Measurements from ENCODE around the gene TMEM107. TPM values are rescaled to one million over a fixed set of nuclear protein-coding genes. Genes with fewer than 3 reads are reported as not detected.

TMEM107 gene
- total and polyA plus RNA-seq, 10 of the 15 experiments (the other 5 are each of a cell fraction or from before 2014, with no cell fraction given), result 7.9 to 38.7 (median 22.9) TPM

- peak; percentile 34; the same call in 1 of the 2 replicates for TF ChIP-seq RUNX3 (IDR thresholded peaks at IDR 0.05; ENCODE audit: low read length)
- peak; percentile 98 for TF ChIP-seq BMI1 (IDR thresholded peaks at IDR 0.05; ENCODE audit: borderline replicate concordance)
- no peak for TF ChIP-seq USF2 (IDR thresholded peaks at IDR 0.05; ENCODE audit: borderline replicate concordance, low read depth, low read length)
- TF ChIP-seq RB1 (IDR thresholded peaks at IDR 0.05; ENCODE audit: borderline replicate concordance), result peak; percentile 66; the same call in 1 of the 2 replicates
- no peak for TF ChIP-seq MEF2A (IDR thresholded peaks at IDR 0.05; ENCODE audit: insufficient read depth, low read depth, low read length)
- TF ChIP-seq ZNF687 (IDR thresholded peaks at IDR 0.05), result no peak; the same call in 1 of the 2 replicates
- TF ChIP-seq YY1 (IDR thresholded peaks at IDR 0.05; ENCODE audit: low read depth, low read length), result 0 out of 2 replicates have a peak, but pooled peaks have one; percentile 7
- no peak for TF ChIP-seq JUND (IDR thresholded peaks at IDR 0.05; ENCODE audit: low read depth, low read length)
- no peak for TF ChIP-seq POU2F2 (IDR thresholded peaks at IDR 0.05; ENCODE audit: borderline replicate concordance, low read depth, low read length)
- no peak for TF ChIP-seq PRDM15 (CRISPR knock-in tag; IDR thresholded peaks at IDR 0.05)
- TF ChIP-seq NFYB (IDR thresholded peaks at IDR 0.05; ENCODE audit: insufficient read depth, low read depth, low read length), result no peak
- TF ChIP-seq MYC (IDR thresholded peaks at IDR 0.05; ENCODE audit: insufficient read depth, insufficient read length, insufficient replicate concordance, low read length, severe bottlenecking), result no peak
- TF ChIP-seq TBL1XR1 (IDR thresholded peaks at IDR 0.05; ENCODE audit: low read depth, low read length), result no peak
- TF ChIP-seq IKZF1 (conservative IDR thresholded peaks at IDR 0.05), result peak; percentile 62; the same call in 1 of the 2 replicates
- no peak for TF ChIP-seq BHLHE40 (IDR thresholded peaks at IDR 0.05; ENCODE audit: borderline replicate concordance in 1 of 2, low read depth in 2 of 2, low read length in 1 of 2)
- no peak for TF ChIP-seq SMARCA5 (IDR thresholded peaks at IDR 0.05)
- peak; percentile 49; the same call in 1 of the 2 replicates for TF ChIP-seq CREB1 (IDR thresholded peaks at IDR 0.05; ENCODE audit: low read depth)
- TF ChIP-seq RAD51 (IDR thresholded peaks at IDR 0.05), result no peak
- no peak for TF ChIP-seq STAT1 (conservative IDR thresholded peaks at IDR 0.05)
- TF ChIP-seq CHD2 (IDR thresholded peaks at IDR 0.05; ENCODE audit: borderline replicate concordance, low read depth, low read length), result peak; percentile 97
- peak; percentile 89 for TF ChIP-seq MXI1 (IDR thresholded peaks at IDR 0.05; ENCODE audit: low read depth, low read length)
These were observed at the start of gene TMEM107 (continued) for GRCh38 chr17:8176197-8176940.
